ENCODE data around the gene ZNF786. TPM values are rescaled to one million over a fixed set of nuclear protein-coding genes. Genes with fewer than 3 reads are reported as not detected.

The ZNF786 gene
- total and polyA plus RNA-seq, 9 of the 15 experiments (the other 6 are each of a cell fraction or from before 2014, with no cell fraction given), result 0.31 to 5.4 (median 3.0) TPM

DNA sequence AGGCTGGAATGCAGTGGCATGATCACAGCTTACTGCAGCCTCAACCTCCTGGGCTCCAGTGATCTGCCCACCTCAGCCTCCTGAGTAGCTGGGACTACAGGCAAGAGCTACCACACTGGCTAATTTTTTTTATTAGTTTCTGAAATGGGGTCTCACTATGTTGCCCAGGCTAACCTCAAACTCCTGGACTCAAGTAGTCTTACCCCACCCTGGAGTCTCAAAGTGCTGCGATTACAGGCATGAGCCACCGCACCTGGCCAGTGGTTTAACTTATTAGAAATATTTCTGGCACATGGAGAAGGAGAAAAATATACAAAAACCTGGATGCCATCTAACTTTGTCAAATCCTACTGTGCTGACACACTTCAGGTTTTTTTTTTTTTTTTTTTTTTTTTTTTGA lies 15.2 kb downstream of the ZNF786 start:
- TF ChIP-seq ZNF398 (CRISPR knock-in tag; IDR thresholded peaks at IDR 0.05) (no peak), FOXA3 (CRISPR knock-in tag; conservative IDR thresholded peaks at IDR 0.05 in 1 of 2, IDR thresholded peaks at IDR 0.05 in 1 of 2) (no peak), PTBP1 (IDR thresholded peaks at IDR 0.05; ENCODE audit: low read depth, low read length) (no peak), ZNF121 (CRISPR knock-in tag; conservative IDR thresholded peaks at IDR 0.05) (peak; percentile 94), HNRNPUL1 (IDR thresholded peaks at IDR 0.05; ENCODE audit: low read length) (no peak), CBX3 (IDR thresholded peaks at IDR 0.05; ENCODE audit: borderline replicate concordance in 1 of 2, low read length in 2 of 2) (no peak), RBM25 (IDR thresholded peaks at IDR 0.05; ENCODE audit: low read depth, low read length, severe bottlenecking) (peak; percentile 23)
- TF ChIP-seq, protein P1, sequence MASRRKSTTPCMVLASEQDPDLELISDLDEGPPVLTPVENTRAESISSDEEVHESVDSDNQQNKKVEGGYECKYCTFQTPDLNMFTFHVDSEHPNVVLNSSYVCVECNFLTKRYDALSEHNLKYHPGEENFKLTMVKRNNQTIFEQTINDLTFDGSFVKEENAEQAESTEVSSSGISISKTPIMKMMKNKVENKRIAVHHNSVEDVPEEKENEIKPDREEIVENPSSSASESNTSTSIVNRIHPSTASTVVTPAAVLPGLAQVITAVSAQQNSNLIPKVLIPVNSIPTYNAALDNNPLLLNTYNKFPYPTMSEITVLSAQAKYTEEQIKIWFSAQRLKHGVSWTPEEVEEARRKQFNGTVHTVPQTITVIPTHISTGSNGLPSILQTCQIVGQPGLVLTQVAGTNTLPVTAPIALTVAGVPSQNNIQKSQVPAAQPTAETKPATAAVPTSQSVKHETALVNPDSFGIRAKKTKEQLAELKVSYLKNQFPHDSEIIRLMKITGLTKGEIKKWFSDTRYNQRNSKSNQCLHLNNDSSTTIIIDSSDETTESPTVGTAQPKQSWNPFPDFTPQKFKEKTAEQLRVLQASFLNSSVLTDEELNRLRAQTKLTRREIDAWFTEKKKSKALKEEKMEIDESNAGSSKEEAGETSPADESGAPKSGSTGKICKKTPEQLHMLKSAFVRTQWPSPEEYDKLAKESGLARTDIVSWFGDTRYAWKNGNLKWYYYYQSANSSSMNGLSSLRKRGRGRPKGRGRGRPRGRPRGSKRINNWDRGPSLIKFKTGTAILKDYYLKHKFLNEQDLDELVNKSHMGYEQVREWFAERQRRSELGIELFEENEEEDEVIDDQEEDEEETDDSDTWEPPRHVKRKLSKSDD (conservative IDR thresholded peaks at IDR 0.05; ENCODE audit: low read length), result no peak
- intact Hi-C loops (cut with micrococcal nuclease) (loop anchor here (10.0 kb wide), 1 partner anchor 500 kb away; no protein-coding TSS in a partner anchor), in situ Hi-C loops (cut with MboI) (no loop called here)
- ATAC-seq, result no peak
- Histone ChIP-seq H3K79me2 (ENCODE audit: control insufficient read depth, insufficient read depth, low read length) (no peaks in the 10 kb centered on the region), H3K9me3 (replicated peaks; ENCODE audit: control insufficient read depth, insufficient read depth, low read depth, low read length) (no peaks in the 10 kb centered on the region), H3K4me1 (replicated peaks in 1 of 2; ENCODE audit: control insufficient read depth in 2 of 2, insufficient read depth in 2 of 2, low read length in 2 of 2) (peaks cover 0 to 12% of the 10 kb centered on the region in 2 experiments; a peak in 1 of 5 replicates), H2AFZ (ENCODE audit: low read depth, low read length) (no peak overlapping the region), H3K4me3 (no peak overlapping the region), H3K9ac (ENCODE audit: insufficient read depth in 1 of 2, low read depth in 2 of 2, low read length in 2 of 2) (no peak overlapping the region), H3K36me3 (ENCODE audit: control insufficient read depth, insufficient read depth, low read length) (peaks cover 43% of the 10 kb centered on the region; the same call in 2 of the 3 replicates), H3K4me2 (ENCODE audit: insufficient read depth, low read length) (no peak overlapping the region), H3K27ac (ENCODE audit: extremely low read depth, low read depth, low read length) (no peak overlapping the region), H3K27me3 (ENCODE audit: control insufficient read depth in 2 of 2, insufficient read depth in 2 of 2, low read length in 2 of 2) (no peaks in the 10 kb centered on the region), H3K9me1 (ENCODE audit: control insufficient read depth, insufficient read depth, low read length) (no peaks in the 10 kb centered on the region), H4K20me1 (replicated peaks; ENCODE audit: control insufficient read depth, insufficient read depth, low read length) (no peaks in the 10 kb centered on the region)
- ChIA-PET CTCF (ENCODE audit: low intra/inter-chr PET ratio) (no interaction called here), POLR2A (no interaction called here)
- DNase-seq (ENCODE audit: extremely low read depth in 1 of 4, low spot score in 3 of 4), result no peak
- FAIRE-seq, result no peak
- BruUV-seq (replicated peaks), result no TSS peak
- 94% methylated on average over 2 of the region's 2 CpGs for WGBS (ENCODE audit: insufficient coverage, low coverage, missing lambda C conversion rate)
